HepG2 (cell line): Measurements from ENCODE around the gene GSTK1. TPM values are rescaled to one million over a fixed set of nuclear protein-coding genes. Genes with fewer than 3 reads are reported as not detected.

Experiments used
- KDM3A ChIP-seq: IDR thresholded peaks from 2 replicates; pipeline ENCODE4 v1.6.1; 2018; ENCODE audit warnings: low read depth, missing compliant biosample characterization
- MYC ChIP-seq: sonication (generic); formaldehyde crosslinking; IDR thresholded peaks from 2 replicates; pipeline ENCODE4 v1.9.0; 2021; ENCODE audit warnings: missing genetic modification reagents, borderline replicate concordance
- NCOA2 ChIP-seq: sonication (generic); formaldehyde crosslinking; IDR thresholded peaks from 2 replicates; pipeline ENCODE4 v1.8.0; 2022; ENCODE audit warnings: inconsistent platforms
- RFX1 ChIP-seq: fragments of 450-650 bp; IDR thresholded peaks from 2 replicates; pipeline ENCODE4 v1.6.1; 2017
- SNAI1 ChIP-seq: sonication (generic); formaldehyde crosslinking; IDR thresholded peaks from 2 replicates; pipeline ENCODE4 v1.5.0; 2020; ENCODE audit warnings: mild to moderate bottlenecking, missing genetic modification reagents, borderline replicate concordance
- SP2 ChIP-seq: sonication (generic); formaldehyde crosslinking; IDR thresholded peaks from 2 replicates; pipeline ENCODE4 v1.5.1; 2020; ENCODE audit warnings: mild to moderate bottlenecking, missing genetic modification reagents
- ZNF33B ChIP-seq: sonication (generic); formaldehyde crosslinking; IDR thresholded peaks from 2 replicates; pipeline ENCODE4 v1.5.1; 2020; ENCODE audit warnings: mild to moderate bottlenecking, missing genetic modification reagents
- ZNF790 ChIP-seq: sonication (generic); formaldehyde crosslinking; IDR thresholded peaks from 2 replicates; pipeline ENCODE4 v1.8.0; 2022; ENCODE audit warnings: missing genetic modification reagents, mild to moderate bottlenecking, borderline replicate concordance
- polyA plus RNA-seq, 8 experiments: library from polyadenylated mRNA; depleted of rRNA in 3 of 8; stranded (reverse) in 7 of 8; unstranded in 1 of 8; fragments of >200 nt; fragmentation: Illumina TruSeq in 4 of 8; extraction: Trizol in 4 of 8; gene quantifications; 2 replicates each; pipeline versions ENCODE4 v1.2.1 to v1.2.3, GENCODE V29; 2011 to 2016; ENCODE audit warnings: low read depth in 4 of 8, missing spikeins in 1 of 8, mixed read lengths in 1 of 8; ENCODE audit not compliant: insufficient read depth in 1 of 8
- total RNA-seq, 5 experiments: library from RNA; depleted of rRNA; stranded (reverse); fragments of >200 nt; fragmentation: Illumina TruSeq; extraction: Trizol; gene quantifications; 2 replicates each; pipeline ENCODE4 v1.2.3, GENCODE V29; 2016; ENCODE audit warnings: low read depth in 1 of 5
- TF ChIP-seq, protein P1 (sequence below): fragments of 450-650 bp; IDR thresholded peaks from 2 replicates; pipeline ENCODE4 v1.6.1; 2016
- TF ChIP-seq, protein P2 (sequence below): sonication (generic); formaldehyde crosslinking; IDR thresholded peaks from 2 replicates; pipeline ENCODE4 v1.4.0; 2020; ENCODE audit warnings: low read depth, missing genetic modification reagents
- TF ChIP-seq, protein P3 (sequence below): sonication (generic); formaldehyde crosslinking; IDR thresholded peaks from 2 replicates; pipeline ENCODE4 v1.4.0; 2020; ENCODE audit warnings: mild to moderate bottlenecking, missing genetic modification reagents
- TF ChIP-seq, protein P4 (sequence below): sonication (generic); formaldehyde crosslinking; IDR thresholded peaks from 2 replicates; pipeline ENCODE4 v1.8.0; 2023; ENCODE audit warnings: mild to moderate bottlenecking, missing genetic modification reagents

Gene GSTK1
- total and polyA plus RNA-seq, 2 of the 13 experiments (the other 11 are each of a cell fraction or from before 2014, with no cell fraction given) = 64.6 to 92.1 TPM

DNA sequence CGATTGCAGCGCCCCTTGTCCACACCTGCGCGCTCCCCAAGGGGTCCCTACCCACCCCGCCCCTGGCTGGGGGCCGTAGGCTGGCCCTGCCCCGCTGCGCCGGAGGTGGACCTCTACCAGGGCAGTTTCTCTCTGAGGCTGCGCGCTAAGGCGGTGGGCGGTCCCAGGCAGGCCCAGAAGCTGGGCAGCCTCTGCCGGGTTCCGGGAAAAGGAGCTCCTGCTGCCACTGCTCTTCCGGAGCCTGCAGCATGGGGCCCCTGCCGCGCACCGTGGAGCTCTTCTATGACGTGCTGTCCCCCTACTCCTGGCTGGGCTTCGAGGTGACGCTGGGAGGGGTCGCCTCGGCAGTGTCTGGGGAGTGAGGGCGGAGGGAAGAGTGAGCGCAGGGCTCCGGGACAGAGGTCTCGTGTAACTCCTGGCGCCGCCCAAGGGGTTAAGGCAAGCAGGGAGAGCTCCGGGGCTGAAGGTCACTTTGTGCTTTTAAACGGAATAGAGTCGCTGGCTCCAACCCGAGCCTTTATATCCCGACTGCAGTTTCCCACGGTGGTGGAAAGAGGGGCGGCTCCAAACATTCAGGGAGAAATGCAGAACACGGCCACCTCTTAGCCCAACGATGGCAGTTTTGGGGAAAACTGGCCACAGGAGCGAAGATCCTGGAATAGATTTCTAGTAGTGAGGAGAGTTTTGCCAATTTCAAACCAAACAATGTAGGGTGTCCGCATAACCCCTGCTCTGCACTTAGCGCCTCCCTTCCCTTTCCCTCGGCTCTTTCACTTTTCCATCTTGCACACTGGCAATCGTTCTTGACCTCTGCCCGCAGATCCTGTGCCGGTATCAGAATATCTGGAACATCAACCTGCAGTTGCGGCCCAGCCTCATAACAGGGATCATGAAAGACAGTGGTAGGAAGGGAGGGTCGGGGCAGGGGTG lies at the start of gene GSTK1 (continued):
- peak; percentile 87; the same call in 1 of the 2 replicates for TF ChIP-seq ZNF790 (CRISPR knock-in tag)
- TF ChIP-seq KDM3A = peak; percentile 78; the same call in 1 of the 2 replicates
- TF ChIP-seq, protein P1, sequence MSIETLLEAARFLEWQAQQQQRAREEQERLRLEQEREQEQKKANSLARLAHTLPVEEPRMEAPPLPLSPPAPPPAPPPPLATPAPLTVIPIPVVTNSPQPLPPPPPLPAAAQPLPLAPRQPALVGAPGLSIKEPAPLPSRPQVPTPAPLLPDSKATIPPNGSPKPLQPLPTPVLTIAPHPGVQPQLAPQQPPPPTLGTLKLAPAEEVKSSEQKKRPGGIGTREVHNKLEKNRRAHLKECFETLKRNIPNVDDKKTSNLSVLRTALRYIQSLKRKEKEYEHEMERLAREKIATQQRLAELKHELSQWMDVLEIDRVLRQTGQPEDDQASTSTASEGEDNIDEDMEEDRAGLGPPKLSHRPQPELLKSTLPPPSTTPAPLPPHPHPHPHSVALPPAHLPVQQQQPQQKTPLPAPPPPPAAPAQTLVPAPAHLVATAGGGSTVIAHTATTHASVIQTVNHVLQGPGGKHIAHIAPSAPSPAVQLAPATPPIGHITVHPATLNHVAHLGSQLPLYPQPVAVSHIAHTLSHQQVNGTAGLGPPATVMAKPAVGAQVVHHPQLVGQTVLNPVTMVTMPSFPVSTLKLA = no peak
- TF ChIP-seq SNAI1 (CRISPR knock-in tag) = no peak
- peak; percentile 52; the same call in 1 of the 2 replicates for TF ChIP-seq NCOA2
- TF ChIP-seq, protein P2, sequence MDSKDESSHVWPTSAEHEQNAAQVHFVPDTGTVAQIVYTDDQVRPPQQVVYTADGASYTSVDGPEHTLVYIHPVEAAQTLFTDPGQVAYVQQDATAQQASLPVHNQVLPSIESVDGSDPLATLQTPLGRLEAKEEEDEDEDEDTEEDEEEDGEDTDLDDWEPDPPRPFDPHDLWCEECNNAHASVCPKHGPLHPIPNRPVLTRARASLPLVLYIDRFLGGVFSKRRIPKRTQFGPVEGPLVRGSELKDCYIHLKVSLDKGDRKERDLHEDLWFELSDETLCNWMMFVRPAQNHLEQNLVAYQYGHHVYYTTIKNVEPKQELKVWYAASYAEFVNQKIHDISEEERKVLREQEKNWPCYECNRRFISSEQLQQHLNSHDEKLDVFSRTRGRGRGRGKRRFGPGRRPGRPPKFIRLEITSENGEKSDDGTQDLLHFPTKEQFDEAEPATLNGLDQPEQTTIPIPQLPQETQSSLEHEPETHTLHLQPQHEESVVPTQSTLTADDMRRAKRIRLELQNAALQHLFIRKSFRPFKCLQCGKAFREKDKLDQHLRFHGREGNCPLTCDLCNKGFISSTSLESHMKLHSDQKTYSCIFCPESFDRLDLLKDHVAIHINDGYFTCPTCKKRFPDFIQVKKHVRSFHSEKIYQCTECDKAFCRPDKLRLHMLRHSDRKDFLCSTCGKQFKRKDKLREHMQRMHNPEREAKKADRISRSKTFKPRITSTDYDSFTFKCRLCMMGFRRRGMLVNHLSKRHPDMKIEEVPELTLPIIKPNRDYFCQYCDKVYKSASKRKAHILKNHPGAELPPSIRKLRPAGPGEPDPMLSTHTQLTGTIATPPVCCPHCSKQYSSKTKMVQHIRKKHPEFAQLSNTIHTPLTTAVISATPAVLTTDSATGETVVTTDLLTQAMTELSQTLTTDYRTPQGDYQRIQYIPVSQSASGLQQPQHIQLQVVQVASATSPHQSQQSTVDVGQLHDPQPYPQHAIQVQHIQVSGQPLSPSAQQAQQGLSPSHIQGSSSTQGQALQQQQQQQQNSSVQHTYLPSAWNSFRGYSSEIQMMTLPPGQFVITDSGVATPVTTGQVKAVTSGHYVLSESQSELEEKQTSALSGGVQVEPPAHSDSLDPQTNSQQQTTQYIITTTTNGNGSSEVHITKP (CRISPR knock-in tag) = peak; percentile 25; the same call in 1 of the 2 replicates
- no peak for TF ChIP-seq RFX1
- TF ChIP-seq, protein P3, sequence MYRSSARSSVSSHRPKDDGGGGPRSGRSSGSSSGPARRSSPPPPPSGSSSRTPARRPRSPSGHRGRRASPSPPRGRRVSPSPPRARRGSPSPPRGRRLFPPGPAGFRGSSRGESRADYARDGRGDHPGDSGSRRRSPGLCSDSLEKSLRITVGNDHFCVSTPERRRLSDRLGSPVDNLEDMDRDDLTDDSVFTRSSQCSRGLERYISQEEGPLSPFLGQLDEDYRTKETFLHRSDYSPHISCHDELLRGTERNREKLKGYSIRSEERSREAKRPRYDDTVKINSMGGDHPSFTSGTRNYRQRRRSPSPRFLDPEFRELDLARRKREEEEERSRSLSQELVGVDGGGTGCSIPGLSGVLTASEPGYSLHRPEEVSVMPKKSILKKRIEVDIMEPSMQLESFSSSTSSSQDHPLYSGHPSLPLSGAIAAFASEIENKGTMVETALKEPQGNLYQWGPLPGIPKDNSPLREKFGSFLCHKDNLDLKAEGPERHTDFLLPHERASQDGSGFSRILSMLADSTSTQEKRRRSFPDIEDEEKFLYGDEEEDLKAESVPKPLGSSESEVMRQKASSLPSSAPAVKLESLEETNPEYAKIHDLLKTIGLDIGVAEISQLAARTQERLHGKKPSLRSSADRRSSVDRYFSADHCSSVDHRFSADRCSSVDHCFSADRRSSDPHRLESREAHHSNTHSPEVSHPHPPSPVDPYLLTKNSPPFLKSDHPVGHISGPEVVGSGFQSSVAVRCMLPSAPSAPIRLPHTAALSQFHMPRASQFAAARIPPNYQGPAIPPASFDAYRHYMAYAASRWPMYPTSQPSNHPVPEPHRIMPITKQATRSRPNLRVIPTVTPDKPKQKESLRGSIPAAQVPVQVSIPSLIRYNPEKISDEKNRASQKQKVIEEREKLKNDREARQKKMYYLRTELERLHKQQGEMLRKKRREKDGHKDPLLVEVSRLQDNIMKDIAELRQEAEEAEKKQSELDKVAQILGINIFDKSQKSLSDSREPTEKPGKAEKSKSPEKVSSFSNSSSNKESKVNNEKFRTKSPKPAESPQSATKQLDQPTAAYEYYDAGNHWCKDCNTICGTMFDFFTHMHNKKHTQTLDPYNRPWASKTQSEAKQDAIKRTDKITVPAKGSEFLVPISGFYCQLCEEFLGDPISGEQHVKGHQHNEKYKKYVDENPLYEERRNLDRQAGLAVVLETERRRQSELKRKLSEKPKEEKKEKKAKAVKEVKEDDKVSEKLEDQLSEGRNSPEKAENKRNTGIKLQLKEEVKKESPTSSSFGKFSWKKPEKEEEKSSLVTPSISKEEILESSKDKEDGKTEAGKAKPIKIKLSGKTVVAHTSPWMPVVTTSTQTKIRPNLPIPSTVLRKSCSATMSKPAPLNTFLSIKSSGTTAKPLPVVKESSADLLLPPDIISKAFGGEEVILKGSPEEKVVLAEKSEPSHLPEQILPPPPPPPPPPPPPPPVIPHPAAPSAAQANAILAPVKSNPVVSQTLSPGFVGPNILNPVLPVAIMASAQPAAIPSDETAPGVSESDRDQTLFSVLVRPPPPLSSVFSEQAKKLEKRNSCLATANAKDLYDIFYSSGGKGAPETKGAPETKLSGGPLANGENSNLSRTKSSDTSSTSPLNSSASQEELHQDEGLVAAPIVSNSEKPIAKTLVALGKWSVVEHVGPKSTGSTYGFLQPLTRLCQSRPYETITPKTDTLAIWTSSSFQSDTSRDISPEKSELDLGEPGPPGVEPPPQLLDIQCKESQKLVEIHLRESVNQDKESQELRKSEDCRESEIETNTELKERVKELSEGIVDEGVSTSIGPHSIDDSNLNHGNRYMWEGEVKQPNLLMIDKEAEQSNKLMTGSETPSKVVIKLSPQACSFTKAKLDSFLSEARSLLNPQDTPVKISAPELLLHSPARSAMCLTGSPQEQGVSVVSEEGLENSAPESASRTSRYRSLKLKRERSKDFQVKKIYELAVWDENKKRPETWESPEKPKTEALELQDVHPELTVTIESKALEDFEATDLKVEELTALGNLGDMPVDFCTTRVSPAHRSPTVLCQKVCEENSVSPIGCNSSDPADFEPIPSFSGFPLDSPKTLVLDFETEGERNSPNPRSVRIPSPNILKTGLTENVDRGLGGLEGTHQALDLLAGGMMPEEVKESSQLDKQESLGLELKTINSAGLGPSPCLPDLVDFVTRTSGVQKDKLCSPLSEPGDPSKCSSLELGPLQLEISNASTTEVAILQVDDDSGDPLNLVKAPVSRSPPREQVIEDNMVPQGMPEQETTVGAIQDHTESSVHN (CRISPR knock-in tag) = no peak
- peak; percentile 89 for TF ChIP-seq MYC
- no peak for TF ChIP-seq SP2 (CRISPR knock-in tag)
- 0 out of 2 replicates have a peak, but pooled peaks have one; percentile 41 for TF ChIP-seq ZNF33B (CRISPR knock-in tag)
- TF ChIP-seq, protein P4, sequence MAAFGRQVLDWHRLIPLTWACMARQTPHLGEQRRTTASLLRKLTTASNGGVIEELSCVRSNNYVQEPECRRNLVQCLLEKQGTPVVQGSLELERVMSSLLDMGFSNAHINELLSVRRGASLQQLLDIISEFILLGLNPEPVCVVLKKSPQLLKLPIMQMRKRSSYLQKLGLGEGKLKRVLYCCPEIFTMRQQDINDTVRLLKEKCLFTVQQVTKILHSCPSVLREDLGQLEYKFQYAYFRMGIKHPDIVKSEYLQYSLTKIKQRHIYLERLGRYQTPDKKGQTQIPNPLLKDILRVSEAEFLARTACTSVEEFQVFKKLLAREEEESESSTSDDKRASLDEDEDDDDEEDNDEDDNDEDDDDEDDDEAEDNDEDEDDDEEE (CRISPR knock-in tag) = peak; percentile 89; the same call in 1 of the 2 replicates
